Mucosa of descending colon (tissue), 3 donors: Measurements from ENCODE around the gene HMGCR. TPM values are rescaled to one million over a fixed set of nuclear protein-coding genes. Genes with fewer than 3 reads are reported as not detected.

ENCODE experiments used
- ATAC-seq: fragments of 200-7000 bp; cut with Tn5 transposase; one replicate; pipeline ENCODE4 v1.9.1; 2020; ENCODE audit warnings: mild to moderate bottlenecking, moderate library complexity
- DNase-seq, 3 donors: peaks; one replicate each; pipeline ENCODE4 v3.0.0-alpha.2; 2020
- H3K36me3 ChIP-seq: fragments of 200-600 bp; one replicate; pipeline ENCODE4 v1.8.0; 2021; ENCODE audit warnings: low read depth, mild to moderate bottlenecking
- H3K4me1 ChIP-seq: fragments of 200-600 bp; one replicate; pipeline ENCODE4 v1.8.0; 2021; ENCODE audit warnings: low read depth, mild to moderate bottlenecking
- H3K4me3 ChIP-seq: fragments of 200-600 bp; one replicate; pipeline ENCODE4 v1.8.0; 2021; ENCODE audit warnings: mild to moderate bottlenecking
- H3K9me3 ChIP-seq: fragments of 200-600 bp; one replicate; pipeline ENCODE4 v1.8.0; 2021; ENCODE audit warnings: mild to moderate bottlenecking
- intact Hi-C, 2 donors: fragments of 100-400 bp; cut with DNase I in 1 of 2; cut with micrococcal nuclease in 1 of 2; formaldehyde crosslinking; loops; one replicate each; pipeline versions ENCODE4 v1.11.0 to v1.11.1; 2022; cut with DNase I, micrococcal nuclease
- total RNA-seq, 3 donors: library from RNA; stranded (reverse); fragmentation: NEBNext Ultra II Directional in 2 of 3; extraction: Animal tissue kit (Norgen Biotek cat#: 25700) in 2 of 3; gene quantifications; one replicate each; pipeline versions ENCODE4 v1.2.1 to v1.2.4, GENCODE V29; 2021 to 2023
- TF ChIP-seq, protein P1 (sequence below): fragments of 200-600 bp; IDR thresholded peaks from one replicate; pipeline ENCODE4 v1.8.0; 2022; ENCODE audit warnings: antibody characterized with exemption, mild to moderate bottlenecking
- donor health status: DM: no; HTN: no; CAD: no; lungs with moderate emphysema.
- donor health status: DM: no; HTN: no; CAD: no.
- donor health status: DM: no; HTN: yes; CAD: no.

The HMGCR gene
- total RNA-seq, 3 donors from 2014 or later: 91.4 to 184 (median 149) TPM

- ATAC-seq: no peak
These were observed 19.7 kb downstream of the HMGCR start for GRCh38 chr5:75356719-75357118.

DNA sequence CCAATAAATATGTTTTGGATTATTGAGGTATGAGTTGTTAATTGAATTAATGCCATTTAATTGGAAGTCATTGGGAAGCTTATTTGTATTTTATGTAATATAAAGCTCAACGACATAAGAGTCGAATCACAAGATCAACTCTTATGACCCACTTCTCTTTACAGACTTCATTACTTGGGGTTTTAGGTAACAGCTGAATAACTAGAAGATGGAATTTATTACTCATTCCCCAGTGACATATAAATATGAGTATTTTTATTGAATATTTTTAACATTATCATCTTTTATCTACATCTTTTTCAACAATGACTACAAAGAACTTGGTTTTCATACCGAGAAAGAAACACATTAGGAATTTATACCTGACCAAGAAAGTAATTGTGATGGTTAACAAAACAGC is 21.1 kb downstream of the HMGCR start:
- TF ChIP-seq, protein P1, sequence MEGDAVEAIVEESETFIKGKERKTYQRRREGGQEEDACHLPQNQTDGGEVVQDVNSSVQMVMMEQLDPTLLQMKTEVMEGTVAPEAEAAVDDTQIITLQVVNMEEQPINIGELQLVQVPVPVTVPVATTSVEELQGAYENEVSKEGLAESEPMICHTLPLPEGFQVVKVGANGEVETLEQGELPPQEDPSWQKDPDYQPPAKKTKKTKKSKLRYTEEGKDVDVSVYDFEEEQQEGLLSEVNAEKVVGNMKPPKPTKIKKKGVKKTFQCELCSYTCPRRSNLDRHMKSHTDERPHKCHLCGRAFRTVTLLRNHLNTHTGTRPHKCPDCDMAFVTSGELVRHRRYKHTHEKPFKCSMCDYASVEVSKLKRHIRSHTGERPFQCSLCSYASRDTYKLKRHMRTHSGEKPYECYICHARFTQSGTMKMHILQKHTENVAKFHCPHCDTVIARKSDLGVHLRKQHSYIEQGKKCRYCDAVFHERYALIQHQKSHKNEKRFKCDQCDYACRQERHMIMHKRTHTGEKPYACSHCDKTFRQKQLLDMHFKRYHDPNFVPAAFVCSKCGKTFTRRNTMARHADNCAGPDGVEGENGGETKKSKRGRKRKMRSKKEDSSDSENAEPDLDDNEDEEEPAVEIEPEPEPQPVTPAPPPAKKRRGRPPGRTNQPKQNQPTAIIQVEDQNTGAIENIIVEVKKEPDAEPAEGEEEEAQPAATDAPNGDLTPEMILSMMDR: no peak
- H3K36me3 ChIP-seq: peaks cover 14% of the 10 kb centered on the region
- no peak overlapping the region for H3K4me3 ChIP-seq
- no peaks in the 10 kb centered on the region for H3K4me1 ChIP-seq
- no peaks in the 10 kb centered on the region for H3K9me3 ChIP-seq
- ATAC-seq: no peak
- intact Hi-C loops: no loop called here
- no peak for DNase-seq

More at GRCh38 chr5:75356719-75357118, 19.7 kb downstream of the HMGCR start:
- DNase-seq: no peak
- intact Hi-C loops: no loop called here
- Histone ChIP-seq H3K4me1 (no peaks in the 10 kb centered on the region), H3K36me3 (peaks cover 16% of the 10 kb centered on the region), H3K4me3 (no peak overlapping the region), H3K9me3 (no peaks in the 10 kb centered on the region)
- TF ChIP-seq, protein P1: no peak

- TF ChIP-seq, protein P1: no peak
- no peaks in the 10 kb centered on the region for H3K4me1 ChIP-seq
- H3K4me3 ChIP-seq: no peak overlapping the region
- intact Hi-C loops: no loop called here
- H3K36me3 ChIP-seq: peaks cover 9% of the 10 kb centered on the region
- no peak for DNase-seq
- H3K9me3 ChIP-seq: no peaks in the 10 kb centered on the region
- no peak for ATAC-seq
These were observed 24.3 kb downstream of the HMGCR start for GRCh38 chr5:75361310-75361709.

DNA sequence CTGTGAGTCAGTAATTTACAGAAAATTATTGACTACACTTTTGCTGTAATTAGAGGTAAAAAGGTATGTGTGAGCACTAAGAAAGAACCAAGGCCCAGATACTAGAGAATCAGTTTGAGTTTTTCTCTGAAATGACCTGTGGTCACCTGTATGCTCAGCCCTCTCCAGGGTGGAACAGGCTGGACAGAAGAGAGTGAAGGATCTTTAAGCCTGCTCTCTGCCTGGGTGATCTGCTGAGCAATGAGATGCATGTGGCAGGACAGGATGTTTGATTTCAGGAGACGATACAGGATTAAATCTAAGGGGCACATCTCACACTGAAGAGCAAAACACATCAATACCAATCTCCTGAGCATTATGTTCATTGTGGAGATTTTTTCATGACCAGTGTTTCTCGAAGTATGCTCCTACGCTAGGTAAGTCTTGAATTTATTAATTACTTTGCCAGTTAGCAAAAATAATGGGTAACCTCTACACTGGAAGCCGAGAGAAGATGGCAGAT is 25.5 kb downstream of the HMGCR start:
- TF ChIP-seq, protein P1: no peak
- no peak for DNase-seq
- ATAC-seq: no peak
- Histone ChIP-seq H3K9me3 (no peaks in the 10 kb centered on the region), H3K36me3 (peaks cover 6% of the 10 kb centered on the region), H3K4me1 (no peaks in the 10 kb centered on the region), H3K4me3 (no peak overlapping the region)
- intact Hi-C loops: no loop called here

- DNase-seq: peak in 2 of 3 donors; percentile 31 to 34
- ATAC-seq: peak; percentile 46
- peaks cover under 1% of the 10 kb centered on the region for H3K36me3 ChIP-seq
- H3K4me1 ChIP-seq: no peaks in the 10 kb centered on the region
- no peak overlapping the region for H3K4me3 ChIP-seq
- TF ChIP-seq, protein P1: no peak
- H3K9me3 ChIP-seq: no peaks in the 10 kb centered on the region
- intact Hi-C loops: no loop called here
These were observed 26.1 kb downstream of the HMGCR start for GRCh38 chr5:75363111-75363510.
